ENCODE results near the gene ATP8A2.

Gene ATP8A2

GRCh38 chr13:25874064-25874737 lies 502.4 kb downstream of the ATP8A2 start:
- Histone ChIP-seq H3K27me3 (ENCODE audit: control insufficient read depth in 2 of 2, insufficient read depth in 2 of 2, low read length in 2 of 2) (no peaks in the 10 kb centered on the region), H3K27ac (ENCODE audit: low read depth in 2 of 2, low read length in 2 of 2) (no peak overlapping the region), H3K36me3 (ENCODE audit: control insufficient read depth in 2 of 2, insufficient read depth in 2 of 2, low read length in 2 of 2) (no peaks in the 10 kb centered on the region), H3K4me3 (ENCODE audit: low read length in 2 of 2) (no peak overlapping the region), H3K9me3 (ENCODE audit: control insufficient read depth in 2 of 2, low read length in 2 of 2) (no peaks in the 10 kb centered on the region), H3K9ac (ENCODE audit: low read depth in 1 of 2, low read length in 2 of 2) (no peak overlapping the region), H3K4me1 (ENCODE audit: control insufficient read depth in 2 of 2, insufficient read depth in 2 of 2, low read length in 2 of 2) (no peaks in the 10 kb centered on the region)

- no peaks in the 10 kb centered on the region for H3K4me1 ChIP-seq (ENCODE audit: control insufficient read depth in 2 of 2, insufficient read depth in 2 of 2, low read length in 2 of 2)
- no peak overlapping the region for H3K4me3 ChIP-seq (ENCODE audit: low read length in 2 of 2)
- no peak overlapping the region for H3K9ac ChIP-seq (ENCODE audit: low read depth in 1 of 2, low read length in 2 of 2)
- no peaks in the 10 kb centered on the region for H3K9me3 ChIP-seq (ENCODE audit: control insufficient read depth in 2 of 2, low read length in 2 of 2)
- no peaks in the 10 kb centered on the region for H3K27me3 ChIP-seq (ENCODE audit: control insufficient read depth in 2 of 2, insufficient read depth in 2 of 2, low read length in 2 of 2)
- H3K36me3 ChIP-seq (ENCODE audit: control insufficient read depth in 2 of 2, insufficient read depth in 2 of 2, low read length in 2 of 2), result no peaks in the 10 kb centered on the region
- no peak overlapping the region for H3K27ac ChIP-seq (ENCODE audit: low read depth in 2 of 2, low read length in 2 of 2)
Observed at GRCh38 chr13:25874907-25875306, 503.1 kb downstream of the ATP8A2 start.

- Histone ChIP-seq H3K36me3 (ENCODE audit: control insufficient read depth in 2 of 2, insufficient read depth in 2 of 2, low read length in 2 of 2) (no peaks in the 10 kb centered on the region), H3K4me3 (ENCODE audit: low read length in 2 of 2) (no peak overlapping the region), H3K4me1 (ENCODE audit: control insufficient read depth in 2 of 2, insufficient read depth in 2 of 2, low read length in 2 of 2) (no peaks in the 10 kb centered on the region), H3K27ac (ENCODE audit: low read depth in 2 of 2, low read length in 2 of 2) (no peak overlapping the region), H3K9ac (ENCODE audit: low read depth in 1 of 2, low read length in 2 of 2) (no peak overlapping the region), H3K27me3 (ENCODE audit: control insufficient read depth in 2 of 2, insufficient read depth in 2 of 2, low read length in 2 of 2) (no peaks in the 10 kb centered on the region), H3K9me3 (ENCODE audit: control insufficient read depth in 2 of 2, low read length in 2 of 2) (no peaks in the 10 kb centered on the region)
Observed at GRCh38 chr13:25876247-25876646, 504.5 kb downstream of the ATP8A2 start.

- no peaks in the 10 kb centered on the region for H3K4me1 ChIP-seq (ENCODE audit: control insufficient read depth in 2 of 2, insufficient read depth in 2 of 2, low read length in 2 of 2)
- H3K27ac ChIP-seq (ENCODE audit: low read depth in 2 of 2, low read length in 2 of 2), result no peak overlapping the region
- no peak overlapping the region for H3K9ac ChIP-seq (ENCODE audit: low read depth in 1 of 2, low read length in 2 of 2)
Observed at GRCh38 chr13:25879466-25879865, 507.7 kb downstream of the ATP8A2 start.

GRCh38 chr13:25881136-25881926 lies 509.6 kb downstream of the ATP8A2 start:
- Histone ChIP-seq H3K4me1 (ENCODE audit: control insufficient read depth in 2 of 2, insufficient read depth in 2 of 2, low read length in 2 of 2) (no peaks in the 10 kb centered on the region), H3K27me3 (ENCODE audit: control insufficient read depth in 2 of 2, insufficient read depth in 2 of 2, low read length in 2 of 2) (no peaks in the 10 kb centered on the region), H3K27ac (ENCODE audit: low read depth in 2 of 2, low read length in 2 of 2) (no peak overlapping the region), H3K36me3 (ENCODE audit: control insufficient read depth in 2 of 2, insufficient read depth in 2 of 2, low read length in 2 of 2) (no peaks in the 10 kb centered on the region), H3K9ac (ENCODE audit: low read depth in 1 of 2, low read length in 2 of 2) (no peak overlapping the region), H3K4me3 (ENCODE audit: low read length in 2 of 2) (no peak overlapping the region), H3K9me3 (ENCODE audit: control insufficient read depth in 2 of 2, low read length in 2 of 2) (no peaks in the 10 kb centered on the region)

More at GRCh38 chr13:25879466-25879865, 507.7 kb downstream of the ATP8A2 start:
- Histone ChIP-seq H3K27me3 (ENCODE audit: control insufficient read depth in 2 of 2, insufficient read depth in 2 of 2, low read length in 2 of 2) (no peaks in the 10 kb centered on the region), H3K9me3 (ENCODE audit: control insufficient read depth in 2 of 2, low read length in 2 of 2) (no peaks in the 10 kb centered on the region), H3K36me3 (ENCODE audit: control insufficient read depth in 2 of 2, insufficient read depth in 2 of 2, low read length in 2 of 2) (no peaks in the 10 kb centered on the region), H3K4me3 (ENCODE audit: low read length in 2 of 2) (no peak overlapping the region)

- Histone ChIP-seq H3K9ac (ENCODE audit: low read depth in 1 of 2, low read length in 2 of 2) (no peak overlapping the region), H3K36me3 (ENCODE audit: control insufficient read depth in 2 of 2, insufficient read depth in 2 of 2, low read length in 2 of 2) (no peaks in the 10 kb centered on the region), H3K9me3 (ENCODE audit: control insufficient read depth in 2 of 2, low read length in 2 of 2) (no peaks in the 10 kb centered on the region), H3K4me3 (ENCODE audit: low read length in 2 of 2) (no peak overlapping the region), H3K27me3 (ENCODE audit: control insufficient read depth in 2 of 2, insufficient read depth in 2 of 2, low read length in 2 of 2) (no peaks in the 10 kb centered on the region), H3K4me1 (ENCODE audit: control insufficient read depth in 2 of 2, insufficient read depth in 2 of 2, low read length in 2 of 2) (no peaks in the 10 kb centered on the region), H3K27ac (ENCODE audit: low read depth in 2 of 2, low read length in 2 of 2) (no peak overlapping the region)
Observed at GRCh38 chr13:25881971-25882451, 510.2 kb downstream of the ATP8A2 start.

- no peaks in the 10 kb centered on the region for H3K4me1 ChIP-seq (ENCODE audit: control insufficient read depth in 2 of 2, insufficient read depth in 2 of 2, low read length in 2 of 2)
Observed at GRCh38 chr13:25882466-25883357, 510.9 kb downstream of the ATP8A2 start.

GRCh38 chr13:25885418-25885817 lies 513.6 kb downstream of the ATP8A2 start:
- Histone ChIP-seq H3K9me3 (ENCODE audit: control insufficient read depth in 2 of 2, low read length in 2 of 2) (no peaks in the 10 kb centered on the region), H3K4me1 (ENCODE audit: control insufficient read depth in 2 of 2, insufficient read depth in 2 of 2, low read length in 2 of 2) (no peaks in the 10 kb centered on the region), H3K27ac (ENCODE audit: low read depth in 2 of 2, low read length in 2 of 2) (no peak overlapping the region), H3K4me3 (ENCODE audit: low read length in 2 of 2) (no peak overlapping the region), H3K9ac (ENCODE audit: low read depth in 1 of 2, low read length in 2 of 2) (no peak overlapping the region), H3K36me3 (ENCODE audit: control insufficient read depth in 2 of 2, insufficient read depth in 2 of 2, low read length in 2 of 2) (no peaks in the 10 kb centered on the region), H3K27me3 (ENCODE audit: control insufficient read depth in 2 of 2, insufficient read depth in 2 of 2, low read length in 2 of 2) (no peaks in the 10 kb centered on the region)

More at GRCh38 chr13:25882466-25883357, 510.9 kb downstream of the ATP8A2 start:
- Histone ChIP-seq H3K36me3 (ENCODE audit: control insufficient read depth in 2 of 2, insufficient read depth in 2 of 2, low read length in 2 of 2) (no peaks in the 10 kb centered on the region), H3K9me3 (ENCODE audit: control insufficient read depth in 2 of 2, low read length in 2 of 2) (no peaks in the 10 kb centered on the region), H3K27me3 (ENCODE audit: control insufficient read depth in 2 of 2, insufficient read depth in 2 of 2, low read length in 2 of 2) (no peaks in the 10 kb centered on the region), H3K9ac (ENCODE audit: low read depth in 1 of 2, low read length in 2 of 2) (no peak overlapping the region), H3K4me3 (ENCODE audit: low read length in 2 of 2) (no peak overlapping the region), H3K27ac (ENCODE audit: low read depth in 2 of 2, low read length in 2 of 2) (no peak overlapping the region)

- H3K4me3 ChIP-seq (ENCODE audit: low read length in 2 of 2), result no peak overlapping the region
- no peak overlapping the region for H3K9ac ChIP-seq (ENCODE audit: low read depth in 1 of 2, low read length in 2 of 2)
- no peaks in the 10 kb centered on the region for H3K36me3 ChIP-seq (ENCODE audit: control insufficient read depth in 2 of 2, insufficient read depth in 2 of 2, low read length in 2 of 2)
Observed at GRCh38 chr13:25886438-25887214, 514.9 kb downstream of the ATP8A2 start.

More at GRCh38 chr13:25886438-25887214, 514.9 kb downstream of the ATP8A2 start:
- Histone ChIP-seq H3K9me3 (ENCODE audit: control insufficient read depth in 2 of 2, low read length in 2 of 2) (no peaks in the 10 kb centered on the region), H3K27ac (ENCODE audit: low read depth in 2 of 2, low read length in 2 of 2) (no peak overlapping the region), H3K27me3 (ENCODE audit: control insufficient read depth in 2 of 2, insufficient read depth in 2 of 2, low read length in 2 of 2) (no peaks in the 10 kb centered on the region), H3K4me1 (ENCODE audit: control insufficient read depth in 2 of 2, insufficient read depth in 2 of 2, low read length in 2 of 2) (no peaks in the 10 kb centered on the region)

All from mucosa of rectum (tissue), 2 donors.